Vagina (tissue), 2 donors: Measurements from ENCODE around the gene CCDC148.

Experiments used
- CTCF ChIP-seq, 3 experiments: fragments of 450-650 bp in 2 of 3; fragments of 200-600 bp in 1 of 3; sonication (generic) in 1 of 3; IDR thresholded peaks; one replicate each; pipeline ENCODE4 v1.5.1; 2017 to 2019; ENCODE audit warnings: antibody characterized with exemption in 3 of 3, mild to moderate bottlenecking in 2 of 3, moderate library complexity in 2 of 3
- POLR2A ChIP-seq, 2 donors: fragments of 450-650 bp; IDR thresholded peaks; one replicate each; pipeline ENCODE4 v1.6.1; 2017; ENCODE audit warnings: antibody characterized with exemption in 2 of 2, mild to moderate bottlenecking in 2 of 2, moderate library complexity in 2 of 2
- POLR2AphosphoS5 ChIP-seq, 2 donors: sonication (generic); formaldehyde crosslinking; IDR thresholded peaks; one replicate each; pipeline ENCODE4 v1.9.0; 2017; ENCODE audit warnings: antibody characterized with exemption in 2 of 2, mild to moderate bottlenecking in 2 of 2, low read depth in 1 of 2; ENCODE audit not compliant: insufficient read depth in 1 of 2

GRCh38 chr2:158487419-158487818 is 30.9 kb upstream of the CCDC148 start:
- TF ChIP-seq CTCF (IDR thresholded peaks at IDR 0.05) (no peak), POLR2A (IDR thresholded peaks at IDR 0.05) (no peak), POLR2AphosphoS5 (IDR thresholded peaks at IDR 0.05; ENCODE audit: insufficient read depth in 1 of 2, low read depth in 1 of 2) (no peak)
